ENCODE data around the gene SLC6A18. TPM values are rescaled to one million over a fixed set of nuclear protein-coding genes. Genes with fewer than 3 reads are reported as not detected.
"Not testable (repeated sequence)": the region's sequence is repeated elsewhere in the genome, so short reads cannot be mapped to it uniquely, and the experiment has no call there.

Gene SLC6A18
- total and polyA plus RNA-seq, 9 of the 15 experiments (the other 6 are each of a cell fraction or from before 2014, with no cell fraction given): not detected

GRCh38 chr5:1228120-1228519 is 2.9 kb downstream of the SLC6A18 start:
- H2AFZ ChIP-seq (ENCODE audit: low read depth, low read length): no peak overlapping the region
- no peak for DNase-seq (ENCODE audit: extremely low read depth in 1 of 4, low spot score in 3 of 4)
- CTCF ChIA-PET (ENCODE audit: low intra/inter-chr PET ratio): no interaction called here

DNA sequence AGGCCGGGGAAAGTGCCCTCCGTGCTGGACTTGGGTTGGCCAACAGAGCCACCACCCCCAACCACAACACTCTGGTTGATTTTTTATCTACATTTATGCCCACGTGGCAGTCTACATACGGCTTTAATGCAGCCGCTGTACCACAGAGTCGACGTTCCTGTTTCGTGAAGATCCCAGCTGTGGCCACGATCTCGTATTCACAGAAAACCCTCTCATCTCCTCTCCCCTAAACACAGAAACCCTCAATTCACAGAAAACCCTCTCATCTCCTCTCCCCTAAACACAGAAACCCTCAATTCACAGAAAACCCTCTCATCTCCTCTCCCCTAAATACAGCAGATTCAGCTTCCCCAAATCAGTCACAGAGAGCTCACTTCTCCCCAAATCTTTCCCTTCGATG is 3.8 kb downstream of the SLC6A18 start:
- H3K4me1 ChIP-seq (replicated peaks in 1 of 2; ENCODE audit: control insufficient read depth in 2 of 2, insufficient read depth in 2 of 2, low read length in 2 of 2): peaks cover 0 to 32% of the 10 kb centered on the region in 2 experiments; a peak in 2 of 5 replicates
- intact Hi-C loops (cut with micrococcal nuclease); H3K36me3 ChIP-seq (ENCODE audit: control insufficient read depth, insufficient read depth, low read length); CTCF ChIA-PET (ENCODE audit: low intra/inter-chr PET ratio); H3K9ac ChIP-seq (ENCODE audit: insufficient read depth in 1 of 2, low read depth in 2 of 2, low read length in 2 of 2); H3K79me2 ChIP-seq (ENCODE audit: control insufficient read depth, insufficient read depth, low read length); ATAC-seq; DNase-seq (ENCODE audit: extremely low read depth in 1 of 4, low spot score in 3 of 4); H3K9me3 ChIP-seq (replicated peaks; ENCODE audit: control insufficient read depth, insufficient read depth, low read depth, low read length); H2AFZ ChIP-seq (ENCODE audit: low read depth, low read length); H3K4me3 ChIP-seq; BruUV-seq (replicated peaks); in situ Hi-C loops (cut with MboI); H3K9me1 ChIP-seq (ENCODE audit: control insufficient read depth, insufficient read depth, low read length); H3K27ac ChIP-seq (ENCODE audit: extremely low read depth, low read depth, low read length); H3K4me2 ChIP-seq (ENCODE audit: insufficient read depth, low read length): not testable (repeated sequence)
- POLR2A ChIA-PET: interaction anchor here (0.6 to 0.7 kb wide), 2 partner anchors 121 to 384 kb away, joined by 3 read pairs; no protein-coding TSS in a partner anchor
- peaks cover 67 to 94% of the 10 kb centered on the region in 2 experiments; a peak in 4 of 5 replicates for H3K27me3 ChIP-seq (ENCODE audit: control insufficient read depth in 2 of 2, insufficient read depth in 2 of 2, low read length in 2 of 2)
- H4K20me1 ChIP-seq (replicated peaks; ENCODE audit: control insufficient read depth, insufficient read depth, low read length): peaks cover 26% of the 10 kb centered on the region; the same call in 1 of the 2 replicates
- peak; percentile 35 for FAIRE-seq
- 16% methylated on average over 11 of the region's 11 CpGs for WGBS (ENCODE audit: insufficient coverage, low coverage, missing lambda C conversion rate)

More at GRCh38 chr5:1228120-1228519, 2.9 kb downstream of the SLC6A18 start:
- Histone ChIP-seq H3K36me3 (ENCODE audit: control insufficient read depth, insufficient read depth, low read length) (no peaks in the 10 kb centered on the region), H3K79me2 (ENCODE audit: control insufficient read depth, insufficient read depth, low read length) (no peaks in the 10 kb centered on the region), H3K4me3 (no peak overlapping the region), H3K4me2 (ENCODE audit: insufficient read depth, low read length) (no peak overlapping the region), H3K9ac (ENCODE audit: insufficient read depth in 1 of 2, low read depth in 2 of 2, low read length in 2 of 2) (no peak overlapping the region), H3K9me3 (replicated peaks; ENCODE audit: control insufficient read depth, insufficient read depth, low read depth, low read length) (no peaks in the 10 kb centered on the region), H3K4me1 (replicated peaks in 1 of 2; ENCODE audit: control insufficient read depth in 2 of 2, insufficient read depth in 2 of 2, low read length in 2 of 2) (peaks cover 0 to 32% of the 10 kb centered on the region in 2 experiments; a peak in 2 of 5 replicates), H3K27me3 (ENCODE audit: control insufficient read depth in 2 of 2, insufficient read depth in 2 of 2, low read length in 2 of 2) (peaks cover 67 to 96% of the 10 kb centered on the region in 2 experiments; a peak in 4 of 5 replicates), H3K27ac (ENCODE audit: extremely low read depth, low read depth, low read length) (no peak overlapping the region), H4K20me1 (replicated peaks; ENCODE audit: control insufficient read depth, insufficient read depth, low read length) (peaks cover 26% of the 10 kb centered on the region; the same call in 1 of the 2 replicates), H3K9me1 (ENCODE audit: control insufficient read depth, insufficient read depth, low read length) (peaks cover 2% of the 10 kb centered on the region)
- POLR2A ChIA-PET: interaction anchor here (0.6 to 0.7 kb wide), 4 partner anchors 42 to 178 kb away, joined by 3 read pairs; no protein-coding TSS in a partner anchor
- in situ Hi-C loops (cut with MboI) (no loop called here), intact Hi-C loops (cut with micrococcal nuclease) (no loop called here)
- no peak for ATAC-seq
- BruUV-seq (replicated peaks): no TSS peak
- 4% methylated on average over 15 of the region's 15 CpGs for WGBS (ENCODE audit: insufficient coverage, low coverage, missing lambda C conversion rate)
- no peak for TF ChIP-seq E2F1 (CRISPR knock-in tag; IDR thresholded peaks at IDR 0.05)
- TF ChIP-seq NR0B1 (IDR thresholded peaks at IDR 0.05; ENCODE audit: partially characterized antibody): no peak
- TF ChIP-seq ZSCAN32 (CRISPR knock-in tag; IDR thresholded peaks at IDR 0.05): no peak
- TF ChIP-seq, protein P1, sequence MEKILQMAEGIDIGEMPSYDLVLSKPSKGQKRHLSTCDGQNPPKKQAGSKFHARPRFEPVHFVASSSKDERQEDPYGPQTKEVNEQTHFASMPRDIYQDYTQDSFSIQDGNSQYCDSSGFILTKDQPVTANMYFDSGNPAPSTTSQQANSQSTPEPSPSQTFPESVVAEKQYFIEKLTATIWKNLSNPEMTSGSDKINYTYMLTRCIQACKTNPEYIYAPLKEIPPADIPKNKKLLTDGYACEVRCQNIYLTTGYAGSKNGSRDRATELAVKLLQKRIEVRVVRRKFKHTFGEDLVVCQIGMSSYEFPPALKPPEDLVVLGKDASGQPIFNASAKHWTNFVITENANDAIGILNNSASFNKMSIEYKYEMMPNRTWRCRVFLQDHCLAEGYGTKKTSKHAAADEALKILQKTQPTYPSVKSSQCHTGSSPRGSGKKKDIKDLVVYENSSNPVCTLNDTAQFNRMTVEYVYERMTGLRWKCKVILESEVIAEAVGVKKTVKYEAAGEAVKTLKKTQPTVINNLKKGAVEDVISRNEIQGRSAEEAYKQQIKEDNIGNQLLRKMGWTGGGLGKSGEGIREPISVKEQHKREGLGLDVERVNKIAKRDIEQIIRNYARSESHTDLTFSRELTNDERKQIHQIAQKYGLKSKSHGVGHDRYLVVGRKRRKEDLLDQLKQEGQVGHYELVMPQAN (IDR thresholded peaks at IDR 0.05; ENCODE audit: borderline replicate concordance): no peak
- no peak for TF ChIP-seq SRSF1 (IDR thresholded peaks at IDR 0.05; ENCODE audit: low read depth, low read length)
- no peak for TF ChIP-seq RAD21 (CRISPR knock-in tag; conservative IDR thresholded peaks at IDR 0.05 in 1 of 2, IDR thresholded peaks at IDR 0.05 in 1 of 2)
- no peak for TF ChIP-seq POLR2AphosphoS5 (IDR thresholded peaks at IDR 0.05; ENCODE audit: control insufficient read depth, insufficient read depth, low read depth, low read length)
- no peak for TF ChIP-seq ARNT (IDR thresholded peaks at IDR 0.05)
- TF ChIP-seq RBM14 (IDR thresholded peaks at IDR 0.05; ENCODE audit: borderline replicate concordance, insufficient read depth, low read depth, low read length): no peak
- no peak for FAIRE-seq

Measured in K562 (cell line).